HEK293 (cell line): ENCODE data around the gene HS3ST3A1.

ENCODE experiments used
- CTCF ChIP-seq: fragments of 450-650 bp; formaldehyde crosslinking; IDR thresholded peaks from 2 replicates; pipeline ENCODE4 v1.5.1; 2016; ENCODE audit warnings: missing biosample characterization, missing genetic modification characterization
- PATZ1 ChIP-seq: fragments of 450-650 bp; formaldehyde crosslinking; IDR thresholded peaks from 2 replicates; pipeline ENCODE4 v1.5.1; 2016; ENCODE audit warnings: missing biosample characterization, missing genetic modification characterization
- SP2 ChIP-seq: fragments of 450-650 bp; formaldehyde crosslinking; IDR thresholded peaks from 2 replicates; pipeline ENCODE4 v1.5.1; 2016; ENCODE audit warnings: missing biosample characterization, missing genetic modification characterization
- ZBTB49 ChIP-seq: fragments of 450-650 bp; formaldehyde crosslinking; IDR thresholded peaks from 2 replicates; pipeline ENCODE4 v1.5.1; 2016; ENCODE audit warnings: missing biosample characterization, missing genetic modification characterization, low read depth
- ZBTB7A ChIP-seq: fragments of 450-650 bp; formaldehyde crosslinking; IDR thresholded peaks from 2 replicates; pipeline ENCODE4 v1.5.1; 2016; ENCODE audit warnings: low read depth, missing biosample characterization, missing genetic modification characterization
- ZNF16 ChIP-seq: fragments of 450-650 bp; formaldehyde crosslinking; IDR thresholded peaks from 2 replicates; pipeline ENCODE4 v1.5.1; 2016; ENCODE audit warnings: low read depth, missing biosample characterization, missing genetic modification characterization
- ZNF169 ChIP-seq: fragments of 450-650 bp; formaldehyde crosslinking; IDR thresholded peaks from 2 replicates; pipeline ENCODE4 v1.5.1; 2016; ENCODE audit warnings: missing biosample characterization, missing genetic modification characterization
- ZNF311 ChIP-seq: fragments of 450-650 bp; formaldehyde crosslinking; IDR thresholded peaks from 2 replicates; pipeline ENCODE4 v1.5.1; 2017; ENCODE audit warnings: missing biosample characterization, missing genetic modification characterization, borderline replicate concordance
- ZNF513 ChIP-seq: fragments of 450-650 bp; IDR thresholded peaks from 2 replicates; pipeline ENCODE4 v1.5.1; 2018; ENCODE audit warnings: missing biosample characterization, missing genetic modification characterization
- ZNF549 ChIP-seq: fragments of 450-650 bp; IDR thresholded peaks from 2 replicates; pipeline ENCODE4 v1.5.1; 2018; ENCODE audit warnings: missing biosample characterization, missing genetic modification characterization, mild to moderate bottlenecking, inconsistent platforms, moderate library complexity
- ZNF621 ChIP-seq: fragments of 450-650 bp; formaldehyde crosslinking; IDR thresholded peaks from 2 replicates; pipeline ENCODE4 v1.5.1; 2017; ENCODE audit warnings: missing biosample characterization, missing genetic modification characterization

- no peak for TF ChIP-seq ZNF311 (tag by site-specific recombination)
- no peak for TF ChIP-seq CTCF (tag by site-specific recombination)
- no peak for TF ChIP-seq ZNF16 (tag by site-specific recombination)
- TF ChIP-seq ZBTB49 (tag by site-specific recombination) = no peak
- no peak for TF ChIP-seq ZBTB7A (tag by site-specific recombination)
- no peak for TF ChIP-seq ZNF169 (tag by site-specific recombination)
- no peak for TF ChIP-seq ZNF621
- TF ChIP-seq PATZ1 = no peak
- TF ChIP-seq ZNF549 (tag by site-specific recombination) = no peak
- TF ChIP-seq SP2 (tag by site-specific recombination) = no peak
- TF ChIP-seq ZNF513 (tag by site-specific recombination) = no peak
Observed at GRCh38 chr17:13599168-13599577, 2.6 kb downstream of the HS3ST3A1 start.
